GM12891 (cell line): ENCODE results near the gene ERGIC3. TPM values are rescaled to one million over a fixed set of nuclear protein-coding genes. Genes with fewer than 3 reads are reported as not detected.
A peak's percentile ranks its signal among the peaks of the same experiment; 100 is the strongest.

Experiments used
- DNase-seq: peaks from one replicate; pipeline ENCODE4 v3.0.0; 2011; ENCODE audit warnings: low spot score; ENCODE audit not compliant: insufficient read length
- FAIRE-seq: peaks from 2 replicates; lab custom pipeline; 2011; peaks lifted over from hg19 to GRCh38; lab: Jason Lieb, UNC
- PAX5 ChIP-seq: IDR thresholded peaks from 2 replicates; pipeline ENCODE4 v1.6.1; 2011; ENCODE audit warnings: low read length, moderate library complexity, mild to moderate bottlenecking; ENCODE audit not compliant: insufficient read depth, severe bottlenecking
- POLR2A ChIP-seq: IDR thresholded peaks from 2 replicates; pipeline ENCODE4 v1.6.1; 2011; ENCODE audit warnings: low read depth, low read length, control low read depth
- POLR2AphosphoS5 ChIP-seq: IDR thresholded peaks from 2 replicates; pipeline ENCODE4 v1.6.1; 2011; ENCODE audit warnings: low read depth, low read length, control low read depth
- POU2F2 ChIP-seq: IDR thresholded peaks from 2 replicates; pipeline ENCODE4 v1.6.1; 2011; ENCODE audit warnings: low read depth, mild to moderate bottlenecking, control low read depth, low read length, moderate library complexity
- SPI1 ChIP-seq: IDR thresholded peaks from 2 replicates; pipeline ENCODE4 v1.6.1; 2011; ENCODE audit warnings: low read depth, low read length, control low read depth
- TAF1 ChIP-seq: IDR thresholded peaks from 2 replicates; pipeline ENCODE4 v1.6.1; 2011; ENCODE audit warnings: low read depth, low read length, control low read depth
- polyA plus RNA-seq: library from polyadenylated mRNA; unstranded; fragments of >200 nt; gene quantifications from one replicate; pipeline ENCODE4 v1.2.1, GENCODE V29; 2012; ENCODE audit warnings: low read depth, missing spikeins, inconsistent platforms; ENCODE audit not compliant: missing spikeins

The ERGIC3 gene
- 176 TPM for polyA plus RNA-seq

GRCh38 chr20:35541783-35542662 is at the start of gene ERGIC3:
TSS of gene ERGIC3 (plus strand) at chr20:35542078. CDS start at chr20:35542098, 20 bp downstream.
- peak; percentile 94 for DNase-seq
- FAIRE-seq: peak; percentile 98
- TF ChIP-seq POU2F2: no peak
- TF ChIP-seq TAF1: peak; percentile 33; the same call in 1 of the 2 replicates
- TF ChIP-seq SPI1: no peak
- peak; percentile 70 for TF ChIP-seq POLR2A
- TF ChIP-seq PAX5: no peak
- 0 out of 2 replicates have a peak, but pooled peaks have one; percentile 48 for TF ChIP-seq POLR2AphosphoS5

- TF ChIP-seq POU2F2 (no peak), SPI1 (no peak), PAX5 (no peak), TAF1 (no peak), POLR2A (no peak), POLR2AphosphoS5 (no peak)
- no peak for FAIRE-seq
- no peak for DNase-seq
Observed at GRCh38 chr20:35492352-35492751, 49.5 kb upstream of the ERGIC3 start.

DNA sequence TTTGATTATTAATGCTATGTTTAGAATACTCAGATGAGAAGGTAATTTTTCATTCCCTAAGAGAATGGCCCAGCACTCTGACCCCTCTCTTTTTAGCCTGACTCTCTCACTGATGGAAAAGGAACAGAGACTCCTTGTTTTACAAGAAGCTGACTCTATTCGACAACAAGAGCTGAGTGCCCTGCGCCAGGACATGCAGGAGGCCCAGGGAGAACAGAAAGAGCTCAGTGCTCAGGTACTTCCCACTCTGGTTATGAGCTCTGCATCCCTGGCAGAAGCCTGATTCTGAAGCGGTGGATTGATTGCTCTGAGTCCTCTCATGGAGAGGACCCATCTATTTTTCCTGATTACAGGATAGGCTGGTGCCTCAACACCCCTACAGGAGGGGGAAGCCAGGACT is 45.4 kb upstream of the ERGIC3 start:
- DNase-seq (no peak), FAIRE-seq (no peak)
- TF ChIP-seq POLR2A (no peak), PAX5 (no peak)

DNA sequence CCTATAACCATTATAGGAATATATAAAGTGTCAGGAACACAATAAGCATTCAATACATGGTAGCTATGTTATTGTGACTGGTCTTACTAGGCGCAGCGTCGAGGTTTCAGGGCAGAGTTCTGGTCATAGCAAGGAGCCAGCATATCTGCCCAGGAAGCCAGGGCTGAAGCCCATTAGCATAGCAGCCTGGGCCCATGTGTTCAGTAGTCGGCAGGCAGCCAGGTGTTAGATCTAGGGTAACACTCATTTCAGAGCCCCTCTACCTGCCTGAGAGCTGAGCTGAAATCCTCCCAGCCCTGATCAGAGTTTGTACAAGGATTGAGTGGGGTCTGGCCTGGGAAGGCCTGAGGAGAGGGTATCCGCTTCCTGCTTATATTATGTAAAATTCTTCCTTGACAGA is 44.6 kb upstream of the ERGIC3 start:
- DNase-seq: no peak
- TF ChIP-seq POU2F2 (no peak), PAX5 (no peak), POLR2A (no peak)
- no peak for FAIRE-seq

GRCh38 chr20:35497780-35498189 is 44.1 kb upstream of the ERGIC3 start:
- DNase-seq: no peak
- no peak for FAIRE-seq
- TF ChIP-seq POU2F2: no peak
- TF ChIP-seq TAF1: no peak

- no peak for TF ChIP-seq POU2F2
- no peak for TF ChIP-seq POLR2AphosphoS5
- TF ChIP-seq SPI1: no peak
- no peak for TF ChIP-seq PAX5
- no peak for FAIRE-seq
- DNase-seq: no peak
Observed at GRCh38 chr20:35499271-35499670, 42.6 kb upstream of the ERGIC3 start.

DNA sequence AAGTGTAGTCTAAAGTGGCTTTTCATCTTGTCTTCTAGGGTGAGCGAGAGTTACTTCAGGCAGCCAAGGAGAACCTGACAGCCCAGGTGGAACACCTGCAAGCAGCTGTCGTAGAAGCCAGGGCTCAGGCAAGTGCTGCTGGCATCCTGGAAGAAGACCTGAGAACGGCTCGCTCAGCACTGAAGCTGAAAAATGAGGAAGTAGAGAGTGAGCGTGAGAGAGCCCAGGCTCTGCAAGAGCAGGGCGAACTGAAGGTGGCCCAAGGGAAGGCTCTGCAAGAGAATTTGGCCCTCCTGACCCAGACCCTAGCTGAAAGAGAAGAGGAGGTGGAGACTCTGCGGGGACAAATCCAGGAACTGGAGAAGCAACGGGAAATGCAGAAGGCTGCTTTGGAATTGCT is 39.5 kb upstream of the ERGIC3 start:
- TF ChIP-seq POU2F2 (no peak), SPI1 (peak; percentile 83)
- FAIRE-seq (peak; percentile 81), DNase-seq (peak; percentile 58)

DNA sequence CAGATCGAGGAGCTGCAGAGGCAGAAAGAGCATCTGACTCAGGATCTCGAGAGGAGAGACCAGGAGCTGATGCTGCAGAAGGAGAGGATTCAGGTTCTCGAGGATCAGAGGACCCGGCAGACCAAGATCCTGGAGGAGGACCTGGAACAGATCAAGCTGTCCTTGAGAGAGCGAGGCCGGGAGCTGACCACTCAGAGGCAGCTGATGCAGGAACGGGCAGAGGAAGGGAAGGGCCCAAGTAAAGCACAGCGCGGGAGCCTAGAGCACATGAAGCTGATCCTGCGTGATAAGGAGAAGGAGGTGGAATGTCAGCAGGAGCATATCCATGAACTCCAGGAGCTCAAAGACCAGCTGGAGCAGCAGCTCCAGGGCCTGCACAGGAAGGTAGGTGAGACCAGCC is 38.6 kb upstream of the ERGIC3 start:
- DNase-seq (no peak), FAIRE-seq (no peak)
- TF ChIP-seq TAF1: no peak
- no peak for TF ChIP-seq SPI1
- TF ChIP-seq PAX5: no peak
- TF ChIP-seq POLR2AphosphoS5: no peak
- no peak for TF ChIP-seq POLR2A
- TF ChIP-seq POU2F2: no peak

GRCh38 chr20:35503841-35504561 is 37.9 kb upstream of the ERGIC3 start:
- no peak for DNase-seq
- no peak for TF ChIP-seq POLR2A
- no peak for TF ChIP-seq POU2F2
- no peak for TF ChIP-seq POLR2AphosphoS5
- no peak for TF ChIP-seq SPI1
- no peak for TF ChIP-seq PAX5
- no peak for TF ChIP-seq TAF1

DNA sequence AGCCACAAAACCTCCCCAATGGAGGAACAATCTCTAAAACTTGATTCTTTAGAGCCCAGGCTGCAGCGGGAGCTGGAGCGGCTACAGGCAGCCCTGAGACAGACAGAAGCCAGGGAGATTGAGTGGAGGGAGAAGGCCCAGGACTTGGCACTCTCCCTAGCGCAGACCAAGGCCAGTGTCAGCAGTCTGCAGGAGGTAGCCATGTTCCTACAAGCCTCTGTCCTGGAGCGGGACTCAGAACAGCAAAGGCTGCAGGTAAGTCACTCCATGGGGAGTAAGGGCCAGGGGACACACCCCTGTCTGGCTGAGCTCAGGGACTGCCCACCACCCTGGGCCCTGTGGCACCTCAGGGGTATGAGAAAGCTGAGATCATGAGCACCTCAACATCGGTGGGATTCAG is 37.1 kb upstream of the ERGIC3 start:
- no peak for FAIRE-seq
- no peak for TF ChIP-seq POLR2AphosphoS5
- TF ChIP-seq POLR2A: no peak
- no peak for TF ChIP-seq PAX5
- no peak for TF ChIP-seq POU2F2
- TF ChIP-seq SPI1: no peak
- TF ChIP-seq TAF1: no peak
- DNase-seq: no peak

More at GRCh38 chr20:35503841-35504561, 37.9 kb upstream of the ERGIC3 start:
- no peak for FAIRE-seq
